Liver (tissue), 9 donors: ENCODE data around the gene NIP7. TPM values are rescaled to one million over a fixed set of nuclear protein-coding genes. Genes with fewer than 3 reads are reported as not detected.

Source experiments
- DNase-seq: peaks from one replicate; pipeline ENCODE4 v3.0.0-alpha.2; 2017; ENCODE audit warnings: low spot score
- H3K27ac ChIP-seq, 2 donors: one replicate each; pipeline ENCODE4 v1.7.0; 2013; ENCODE audit warnings: inconsistent platforms in 2 of 2, low read length in 2 of 2, control low read depth in 1 of 2, low read depth in 1 of 2, mild to moderate bottlenecking in 1 of 2
- H3K27me3 ChIP-seq, 4 donors: one replicate each; pipeline versions ENCODE4 v1.6.1 to v1.7.0; 2013; ENCODE audit warnings: low read length in 3 of 4, inconsistent platforms in 1 of 4, mild to moderate bottlenecking in 1 of 4, moderate library complexity in 1 of 4; ENCODE audit not compliant: control insufficient read depth in 4 of 4, insufficient read depth in 4 of 4
- H3K36me3 ChIP-seq, 4 donors: one replicate each; pipeline versions ENCODE4 v1.6.1 to v1.7.0; 2013; ENCODE audit warnings: low read length in 3 of 4, mild to moderate bottlenecking in 3 of 4, low read depth in 1 of 4, moderate library complexity in 1 of 4; ENCODE audit not compliant: control insufficient read depth in 4 of 4, insufficient read depth in 3 of 4
- H3K4me1 ChIP-seq, 4 donors: one replicate each; pipeline versions ENCODE4 v1.6.1 to v1.7.0; 2013; ENCODE audit warnings: low read length in 3 of 4, mild to moderate bottlenecking in 3 of 4, moderate library complexity in 1 of 4; ENCODE audit not compliant: control insufficient read depth in 4 of 4, insufficient read depth in 4 of 4
- H3K4me3 ChIP-seq, 3 donors: one replicate each; pipeline versions ENCODE4 v1.6.1 to v1.7.0; 2013; ENCODE audit warnings: low read length in 3 of 3, control low read depth in 1 of 3, low read depth in 1 of 3, mild to moderate bottlenecking in 1 of 3
- H3K9ac ChIP-seq, 2 donors: one replicate each; pipeline ENCODE4 v1.7.0; 2013; ENCODE audit warnings: low read length in 2 of 2, mild to moderate bottlenecking in 2 of 2, moderate library complexity in 2 of 2, control low read depth in 1 of 2, low read depth in 1 of 2
- H3K9me3 ChIP-seq, 4 donors: one replicate each; pipeline versions ENCODE4 v1.6.1 to v1.7.0; 2013; ENCODE audit warnings: low read length in 3 of 4; ENCODE audit not compliant: control insufficient read depth in 4 of 4
- ATF3 ChIP-seq: IDR thresholded peaks from 2 replicates; pipeline ENCODE4 v1.6.1; 2016; ENCODE audit warnings: antibody characterized with exemption
- CTCF ChIP-seq: fragments of 150-350 bp; IDR thresholded peaks from 2 replicates; pipeline ENCODE4 v1.5.1; 2017; ENCODE audit warnings: improper control_type of control experiment, low read depth, low read length; ENCODE audit not compliant: missing input control
- EGR1 ChIP-seq, 2 donors: IDR thresholded peaks; 2 replicates each; pipeline ENCODE4 v1.6.1; 2016 to 2018; ENCODE audit warnings: antibody characterized with exemption in 2 of 2, low read depth in 2 of 2
- FOXA1 ChIP-seq: IDR thresholded peaks from 2 replicates; pipeline ENCODE4 v1.6.1; 2016; ENCODE audit warnings: antibody characterized with exemption
- FOXA2 ChIP-seq: IDR thresholded peaks from 2 replicates; pipeline ENCODE4 v1.6.1; 2016; ENCODE audit warnings: antibody characterized with exemption
- GABPA ChIP-seq, 2 donors: IDR thresholded peaks in 1 of 2; conservative IDR thresholded peaks in 1 of 2; 2 replicates each; pipeline ENCODE4 v1.6.1; 2016; ENCODE audit warnings: antibody characterized with exemption in 2 of 2, mild to moderate bottlenecking in 1 of 2, moderate library complexity in 1 of 2
- HNF4A ChIP-seq, 2 donors: conservative IDR thresholded peaks; 2 replicates each; pipeline ENCODE4 v1.6.1; 2016; ENCODE audit warnings: antibody characterized with exemption in 2 of 2, mild to moderate bottlenecking in 2 of 2
- HNF4G ChIP-seq: IDR thresholded peaks from 2 replicates; pipeline ENCODE4 v1.6.1; 2016; ENCODE audit warnings: antibody characterized with exemption
- JUND ChIP-seq, 2 donors: IDR thresholded peaks; 2 replicates each; pipeline ENCODE4 v1.6.1; 2016; ENCODE audit warnings: antibody characterized with exemption in 2 of 2
- MAX ChIP-seq: IDR thresholded peaks from 2 replicates; pipeline ENCODE4 v1.6.1; 2016; ENCODE audit warnings: antibody characterized with exemption
- NR2F2 ChIP-seq: IDR thresholded peaks from 2 replicates; pipeline ENCODE4 v1.6.1; 2016; ENCODE audit warnings: antibody characterized with exemption
- RAD21 ChIP-seq, 2 donors: IDR thresholded peaks; 2 replicates each; pipeline ENCODE4 v1.6.1; 2016; ENCODE audit warnings: antibody characterized with exemption in 2 of 2, mild to moderate bottlenecking in 2 of 2
- REST ChIP-seq: IDR thresholded peaks from 2 replicates; pipeline ENCODE4 v1.6.1; 2016; ENCODE audit warnings: antibody characterized with exemption, mild to moderate bottlenecking
- RXRA ChIP-seq, 2 donors: IDR thresholded peaks; 2 replicates each; pipeline ENCODE4 v1.6.1; 2017 to 2018; ENCODE audit warnings: antibody characterized with exemption in 2 of 2, mild to moderate bottlenecking in 1 of 2
- SP1 ChIP-seq: IDR thresholded peaks from 2 replicates; pipeline ENCODE4 v1.6.1; 2018; ENCODE audit warnings: antibody characterized with exemption, mild to moderate bottlenecking
- TAF1 ChIP-seq: conservative IDR thresholded peaks from 2 replicates; pipeline ENCODE4 v1.6.1; 2016; ENCODE audit warnings: antibody characterized with exemption, mild to moderate bottlenecking
- YY1 ChIP-seq: IDR thresholded peaks from 2 replicates; pipeline ENCODE4 v1.6.1; 2016; ENCODE audit warnings: antibody characterized with exemption, mild to moderate bottlenecking
- ZBTB33 ChIP-seq: IDR thresholded peaks from 2 replicates; pipeline ENCODE4 v1.6.1; 2016; ENCODE audit warnings: antibody characterized with exemption
- WGBS: extraction: QIAGEN DNeasy Blood & Tissue Kit; methylation state at CpG from one replicate; pipeline ENCODE4 v1.1.7; 2013; 5-methylcytosine and 5-hydroxymethylcytosine counted together
- polyA plus RNA-seq, 2 donors: library from polyadenylated mRNA; stranded (reverse) in 1 of 2; unstranded in 1 of 2; fragments of 200-250 nt in 1 of 2; fragments of >200 nt in 1 of 2; fragmentation: Nextera tagmentation in 1 of 2; extraction: Ambion mirVana in 1 of 2; gene quantifications; one replicate each; pipeline versions ENCODE4 v1.2.1 to v1.2.3, GENCODE V29; 2013 to 2015
- total RNA-seq, 2 donors: library from RNA; depleted of rRNA; stranded (reverse); fragments of >200 nt; gene quantifications; one replicate each; pipeline ENCODE4 v1.2.3, GENCODE V29; 2014
- donor health status: healthy.
- donor health status: healthy.
- donor health status: healthy.
- donor health status: healthy.
- donor health status: healthy.

NIP7 gene
- total and polyA plus RNA-seq, 4 donors, result 7.4 to 14.0 (median 11.1) TPM

GRCh38 chr16:69367980-69368379, 28.4 kb downstream of the NIP7 start:
- Histone ChIP-seq H3K27me3 (no peaks in the 10 kb centered on the region), H3K9me3 (no peaks in the 10 kb centered on the region), H3K9ac (no peak overlapping the region), H3K4me1 (peaks cover 0 to 4% (median 3%) of the 10 kb centered on the region in 4 donors), H3K36me3 (peaks cover 10 to 55% (median 49%) of the 10 kb centered on the region in 4 donors), H3K27ac (no peak overlapping the region), H3K4me3 (no peak overlapping the region)
- WGBS, result 81% methylated on average over 7 of the region's 7 CpGs
- DNase-seq, result no peak
- TF ChIP-seq TAF1, result no peak
- TF ChIP-seq GABPA (IDR thresholded peaks at IDR 0.05 in 1 of 2, conservative IDR thresholded peaks at IDR 0.05 in 1 of 2), result no peak
- no peak for TF ChIP-seq FOXA1
- no peak for TF ChIP-seq FOXA2
- no peak for TF ChIP-seq CTCF
- no peak for TF ChIP-seq ZBTB33
- no peak for TF ChIP-seq NR2F2
- no peak for TF ChIP-seq JUND (IDR thresholded peaks at IDR 0.05)
- TF ChIP-seq ATF3, result no peak

- TF ChIP-seq TAF1, result no peak
- no peak for TF ChIP-seq EGR1 (IDR thresholded peaks at IDR 0.05; ENCODE audit: low read depth in 2 of 2)
- TF ChIP-seq ZBTB33, result no peak
- no peak for TF ChIP-seq HNF4A (conservative IDR thresholded peaks at IDR 0.05)
- no peak for TF ChIP-seq REST
- TF ChIP-seq NR2F2, result no peak
- no peak for TF ChIP-seq FOXA2
- TF ChIP-seq ATF3, result no peak
- no peak for TF ChIP-seq GABPA (IDR thresholded peaks at IDR 0.05 in 1 of 2, conservative IDR thresholded peaks at IDR 0.05 in 1 of 2)
- no peak for TF ChIP-seq RAD21 (IDR thresholded peaks at IDR 0.05)
- no peak for TF ChIP-seq SP1
- no peak for TF ChIP-seq RXRA (IDR thresholded peaks at IDR 0.05)
- no peak for TF ChIP-seq YY1
- TF ChIP-seq MAX, result no peak
- TF ChIP-seq HNF4G, result no peak
- TF ChIP-seq CTCF, result no peak
- no peak for TF ChIP-seq FOXA1
- no peak overlapping the region for H3K27ac ChIP-seq
- peaks cover 10 to 55% (median 47%) of the 10 kb centered on the region in 4 donors for H3K36me3 ChIP-seq
- H3K4me3 ChIP-seq, result no peak overlapping the region
- 98% methylated on average over 4 of the region's 4 CpGs for WGBS
- H3K9ac ChIP-seq, result no peak overlapping the region
- DNase-seq, result no peak
- no peaks in the 10 kb centered on the region for H3K9me3 ChIP-seq
- no peaks in the 10 kb centered on the region for H3K27me3 ChIP-seq
- H3K4me1 ChIP-seq, result peaks cover 0 to 13% (median 10%) of the 10 kb centered on the region in 4 donors
Observed at GRCh38 chr16:69368866-69369265, 29.3 kb downstream of the NIP7 start.
